HG03060 (cell line): Measurements from ENCODE around the gene STRN.
"Not testable (repeated sequence)": the region's sequence is repeated elsewhere in the genome, so short reads cannot be mapped to it uniquely, and the experiment has no call there.

ENCODE experiments used
- ATAC-seq: cut with Tn5 transposase; IDR thresholded peaks from one replicate; pipeline ENCODE4 v1.9.1; 2021; ENCODE audit warnings: low read depth, moderate number of reproducible peaks; ENCODE audit not compliant: unreplicated experiment

The STRN gene

GRCh38 chr2:36843838-36844237 lies 122.5 kb downstream of the STRN start:
- ATAC-seq, result no peak

GRCh38 chr2:36839976-36840617 lies 126.2 kb downstream of the STRN start:
- no peak for ATAC-seq

GRCh38 chr2:36834731-36835524 lies 131.4 kb downstream of the STRN start:
- ATAC-seq, result no peak

- no peak for ATAC-seq
Observed at GRCh38 chr2:36834203-36834602, 132.1 kb downstream of the STRN start.

- no peak for ATAC-seq
Observed at GRCh38 chr2:36831185-36831584, 135.2 kb downstream of the STRN start.

- not testable (repeated sequence) for ATAC-seq
Observed at GRCh38 chr2:36824683-36825082, 141.7 kb downstream of the STRN start.

- ATAC-seq, result no peak
Observed at GRCh38 chr2:36824273-36824672, 142.1 kb downstream of the STRN start.

GRCh38 chr2:36823862-36824261 lies 142.5 kb downstream of the STRN start:
- ATAC-seq, result no peak

- ATAC-seq, result no peak
Observed at GRCh38 chr2:36820942-36821605, 145.3 kb downstream of the STRN start.

- ATAC-seq, result no peak
Observed at GRCh38 chr2:36819095-36819711, 147.1 kb downstream of the STRN start.

GRCh38 chr2:36818542-36818941 lies 147.8 kb downstream of the STRN start:
- no peak for ATAC-seq

GRCh38 chr2:36812196-36812595 lies 154.1 kb downstream of the STRN start:
- no peak for ATAC-seq

GRCh38 chr2:36811071-36811470 lies 155.3 kb downstream of the STRN start:
- no peak for ATAC-seq

GRCh38 chr2:36809069-36809445 lies 157.3 kb downstream of the STRN start:
- ATAC-seq, result no peak

GRCh38 chr2:36808386-36809068 lies 157.8 kb downstream of the STRN start:
- ATAC-seq, result no peak

GRCh38 chr2:36807223-36807886 lies 159.0 kb downstream of the STRN start:
- ATAC-seq, result no peak

- ATAC-seq, result no peak
Observed at GRCh38 chr2:36805635-36806224, 160.6 kb downstream of the STRN start.

- no peak for ATAC-seq
Observed at GRCh38 chr2:36802952-36803351, 163.4 kb downstream of the STRN start.

GRCh38 chr2:36801088-36801487 lies 165.2 kb downstream of the STRN start:
- ATAC-seq, result no peak

- no peak for ATAC-seq
Observed at GRCh38 chr2:36800381-36800780, 166.0 kb downstream of the STRN start.
